ENCODE measurements around the gene MUC5AC.

Gene MUC5AC

GRCh38 chr11:1234054-1234720, 76.4 kb downstream of the MUC5AC start:
- TF ChIP-seq CTCF (conservative IDR thresholded peaks at IDR 0.05; ENCODE audit: low read depth, low read length) = no peak

GRCh38 chr11:1234771-1235305, 77.1 kb downstream of the MUC5AC start:
- no peak for TF ChIP-seq CTCF (conservative IDR thresholded peaks at IDR 0.05; ENCODE audit: low read depth, low read length)
- H3K4me3 ChIP-seq (ENCODE audit: low read depth, low read length) = no peak overlapping the region
- DNase-seq (ENCODE audit: low read depth) = no peak

More at GRCh38 chr11:1234054-1234720, 76.4 kb downstream of the MUC5AC start:
- no peak overlapping the region for H3K4me3 ChIP-seq (ENCODE audit: low read depth, low read length)
- DNase-seq (ENCODE audit: low read depth) = no peak

- TF ChIP-seq CTCF (conservative IDR thresholded peaks at IDR 0.05; ENCODE audit: low read depth, low read length) = no peak
- H3K4me3 ChIP-seq (ENCODE audit: low read depth, low read length) = no peak overlapping the region
- no peak for DNase-seq (ENCODE audit: low read depth)
Observed at GRCh38 chr11:1235306-1235900, 77.7 kb downstream of the MUC5AC start.

GRCh38 chr11:1235901-1236315, 78.2 kb downstream of the MUC5AC start:
- no peak for TF ChIP-seq CTCF (conservative IDR thresholded peaks at IDR 0.05; ENCODE audit: low read depth, low read length)
- no peak for DNase-seq (ENCODE audit: low read depth)
- H3K4me3 ChIP-seq (ENCODE audit: low read depth, low read length) = no peak overlapping the region

GRCh38 chr11:1236316-1237127, 78.8 kb downstream of the MUC5AC start:
- TF ChIP-seq CTCF (conservative IDR thresholded peaks at IDR 0.05; ENCODE audit: low read depth, low read length) = no peak
- no peak for DNase-seq (ENCODE audit: low read depth)

GRCh38 chr11:1237128-1237580, 79.4 kb downstream of the MUC5AC start:
- H3K4me3 ChIP-seq (ENCODE audit: low read depth, low read length) = no peak overlapping the region
- no peak for TF ChIP-seq CTCF (conservative IDR thresholded peaks at IDR 0.05; ENCODE audit: low read depth, low read length)
- DNase-seq (ENCODE audit: low read depth) = no peak

More at GRCh38 chr11:1236316-1237127, 78.8 kb downstream of the MUC5AC start:
- H3K4me3 ChIP-seq (ENCODE audit: low read depth, low read length) = no peak overlapping the region

Measured in choroid plexus epithelial cell (primary cell).